Fibroblast of skin of abdomen (primary cell): ENCODE measurements around the gene DTX3L. TPM values are rescaled to one million over a fixed set of nuclear protein-coding genes. Genes with fewer than 3 reads are reported as not detected.

Experiments
- DNase-seq: peaks from one replicate; pipeline ENCODE4 v3.0.0-alpha.2; 2013
- polyA plus RNA-seq, 2 experiments: library from polyadenylated mRNA; unstranded; fragments of 120-200 nt; gene quantifications; one replicate each; pipeline ENCODE4 v1.2.1, GENCODE V29; 2013; ENCODE audit not compliant: insufficient read length in 2 of 2

Gene DTX3L
- 13.5 TPM for polyA plus RNA-seq (2013, experiment 1 of 2; ENCODE audit: insufficient read length)
- polyA plus RNA-seq (2013, experiment 2 of 2; ENCODE audit: insufficient read length): 12.5 TPM

- DNase-seq: peak; percentile 78
Observed at GRCh38 chr3:122564155-122564912, at the start of gene DTX3L, which contains the start of gene PARP9. DTX3L (plus strand) TSS chr3:122564338; CDS start chr3:122564427, 89 bp downstream. PARP9 (minus strand) TSS chr3:122564300; CDS start chr3:122559620, 4,680 bp downstream.

GRCh38 chr3:122515020-122515468 is 49.1 kb upstream of the DTX3L start:
- DNase-seq: no peak

- no peak for DNase-seq
Observed at GRCh38 chr3:122515870-122516269, 48.3 kb upstream of the DTX3L start.

GRCh38 chr3:122516846-122517360 is 47.2 kb upstream of the DTX3L start:
- DNase-seq: no peak

GRCh38 chr3:122519693-122520092 is 44.4 kb upstream of the DTX3L start:
- DNase-seq: no peak

GRCh38 chr3:122520861-122521260 is 43.3 kb upstream of the DTX3L start:
- DNase-seq: no peak

GRCh38 chr3:122523317-122523716 is 40.8 kb upstream of the DTX3L start:
- no peak for DNase-seq

- DNase-seq: no peak
Observed at GRCh38 chr3:122530164-122530563, 34.0 kb upstream of the DTX3L start.

- DNase-seq: no peak
Observed at GRCh38 chr3:122533480-122533879, 30.7 kb upstream of the DTX3L start.

- DNase-seq: peak; percentile 64
Observed at GRCh38 chr3:122533931-122534334, 30.2 kb upstream of the DTX3L start.

GRCh38 chr3:122535964-122536631 is 28.0 kb upstream of the DTX3L start:
- DNase-seq: no peak

GRCh38 chr3:122536632-122537001 is 27.5 kb upstream of the DTX3L start:
- no peak for DNase-seq

- no peak for DNase-seq
Observed at GRCh38 chr3:122538956-122539490, 25.1 kb upstream of the DTX3L start.

GRCh38 chr3:122546151-122546550 is 18.0 kb upstream of the DTX3L start:
- DNase-seq: no peak

GRCh38 chr3:122548076-122548475 is 16.1 kb upstream of the DTX3L start:
- no peak for DNase-seq

- DNase-seq: no peak
Observed at GRCh38 chr3:122548619-122549018, 15.5 kb upstream of the DTX3L start.

GRCh38 chr3:122553171-122553570 is 11.0 kb upstream of the DTX3L start:
- DNase-seq: no peak

GRCh38 chr3:122555275-122556071 is 8.7 kb upstream of the DTX3L start:
- peak; percentile 27 for DNase-seq

- no peak for DNase-seq
Observed at GRCh38 chr3:122557356-122557755, 6.8 kb upstream of the DTX3L start.

GRCh38 chr3:122558605-122559004 is 5.5 kb upstream of the DTX3L start:
- no peak for DNase-seq

- DNase-seq: no peak
Observed at GRCh38 chr3:122559906-122560305, 4.2 kb upstream of the DTX3L start.

- peak; percentile 54 for DNase-seq
Observed at GRCh38 chr3:122560680-122561079, 3.5 kb upstream of the DTX3L start.
